Activated effector memory CD4-positive, alpha-beta T cell treated with Interleukin-2 at 50 U/mL for 16 hours (primary cell): Measurements from ENCODE around the gene HNRNPDL.
"Not testable (repeated sequence)": the region's sequence is repeated elsewhere in the genome, so short reads cannot be mapped to it uniquely, and the experiment has no call there.

Experiments
- DNase-seq: peaks from one replicate; pipeline ENCODE4 v3.0.0-alpha.2; 2020

HNRNPDL gene

GRCh38 chr4:82431831-82432230 is 1.6 kb upstream of the HNRNPDL start:
- no peak for DNase-seq

GRCh38 chr4:82430964-82431745 is 893 bp upstream of the HNRNPDL start:
- peak; percentile 43 for DNase-seq

- peak; percentile 73 for DNase-seq
These were observed 502 bp downstream of the HNRNPDL start for GRCh38 chr4:82429728-82430192.

- DNase-seq = peak; percentile 92
These were observed 1.1 kb downstream of the HNRNPDL start for GRCh38 chr4:82428969-82429727.

GRCh38 chr4:82428526-82428968 is 1.7 kb downstream of the HNRNPDL start:
- DNase-seq = no peak

- DNase-seq = no peak
These were observed 4.8 kb downstream of the HNRNPDL start for GRCh38 chr4:82425478-82425877.

GRCh38 chr4:82423245-82424054 is 6.8 kb downstream of the HNRNPDL start:
- no peak for DNase-seq

DNA sequence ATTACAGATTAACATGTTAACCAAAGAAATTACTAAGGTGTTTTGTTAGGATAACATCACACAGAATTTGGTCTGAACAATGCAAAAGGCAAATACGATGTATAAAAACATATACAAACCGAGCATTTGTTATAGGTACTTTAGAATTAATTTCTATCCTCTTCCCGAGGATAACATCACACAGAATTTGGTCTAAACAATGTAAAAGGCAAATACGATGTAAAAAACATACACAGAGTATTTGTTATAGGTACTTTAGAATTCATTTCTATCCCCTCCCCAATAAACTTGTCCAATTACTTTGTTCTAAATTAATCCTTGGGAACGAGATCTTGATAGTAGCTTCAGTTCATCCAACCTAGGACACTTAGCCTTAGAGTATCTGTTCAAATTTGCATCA is 7.6 kb downstream of the HNRNPDL start:
- DNase-seq = no peak

DNA sequence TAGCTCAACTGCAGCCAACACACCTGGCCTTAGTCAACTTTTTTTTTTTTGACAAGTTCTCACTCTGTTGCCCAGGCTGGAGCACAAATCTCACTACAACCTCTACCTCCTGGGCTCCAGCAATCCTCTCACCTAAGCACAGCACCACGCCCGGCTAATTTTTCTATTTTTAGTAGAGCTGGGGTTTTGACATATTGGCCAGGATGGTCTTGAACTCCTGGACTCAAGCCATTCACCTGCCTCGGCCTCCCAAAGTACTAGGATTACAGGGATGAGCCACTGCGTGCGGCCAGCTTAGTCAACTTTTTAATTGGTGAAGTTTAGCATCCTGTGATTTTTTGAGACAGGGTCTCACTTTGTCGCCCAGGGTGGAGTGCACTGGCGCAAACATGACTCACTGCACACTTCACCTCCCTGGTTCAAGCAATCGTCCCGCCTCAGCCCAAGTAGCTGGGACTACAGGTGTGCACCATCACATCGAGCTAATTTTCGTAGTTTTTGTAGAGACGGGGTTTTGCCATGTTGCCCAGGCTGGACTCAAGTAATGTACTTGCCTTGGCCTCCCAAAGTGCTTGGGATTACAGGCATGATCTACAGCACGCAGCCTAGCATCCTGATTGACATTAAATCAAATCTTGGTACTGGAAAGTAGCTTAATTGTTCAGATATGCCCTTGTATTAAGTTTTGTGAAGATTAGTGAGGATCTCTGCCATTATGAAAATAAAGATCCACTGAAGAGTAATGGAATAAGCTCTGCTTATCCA is 8.3 kb downstream of the HNRNPDL start:
- DNase-seq = no peak

DNA sequence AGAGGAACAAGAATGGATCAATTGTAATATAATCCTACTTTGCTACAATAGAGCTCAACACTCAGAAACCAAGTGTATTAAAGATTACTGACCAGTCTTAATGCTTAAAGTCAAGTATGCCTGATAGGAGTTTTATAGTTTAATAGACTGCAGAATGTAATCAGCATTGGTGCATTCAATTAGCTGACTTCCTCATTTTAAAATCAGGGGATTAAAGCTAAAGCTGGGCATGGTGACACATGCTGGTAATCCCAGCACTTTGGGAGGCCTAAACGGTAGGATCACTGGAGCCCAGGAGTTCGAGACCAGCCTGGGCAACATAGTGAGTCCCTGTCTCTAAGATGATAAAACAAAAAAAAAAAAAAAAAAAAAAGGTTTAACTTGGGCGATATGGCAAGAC is 10.8 kb downstream of the HNRNPDL start:
- no peak for DNase-seq

DNA sequence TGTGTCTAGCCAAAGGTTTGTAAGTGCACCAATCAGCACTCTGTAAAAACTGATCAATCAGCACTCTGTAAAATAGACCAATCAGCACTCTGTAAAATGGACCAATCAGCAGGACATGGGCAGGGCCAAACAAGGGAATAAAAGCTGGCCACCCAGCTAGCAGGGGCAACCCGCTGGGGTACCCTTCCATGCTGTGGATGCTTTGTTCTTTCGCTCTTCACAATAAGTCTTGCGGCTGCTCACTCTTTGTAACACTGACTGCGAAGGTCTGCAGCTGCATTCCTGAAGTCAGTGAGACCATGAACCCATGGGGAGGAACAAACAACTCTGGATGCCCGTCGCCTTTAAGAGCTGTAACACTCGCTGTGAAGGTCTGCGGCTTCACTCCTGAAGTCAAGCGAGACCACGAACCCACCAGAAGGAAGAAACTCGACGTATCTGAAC is 14.3 kb downstream of the HNRNPDL start:
- DNase-seq = no peak

DNA sequence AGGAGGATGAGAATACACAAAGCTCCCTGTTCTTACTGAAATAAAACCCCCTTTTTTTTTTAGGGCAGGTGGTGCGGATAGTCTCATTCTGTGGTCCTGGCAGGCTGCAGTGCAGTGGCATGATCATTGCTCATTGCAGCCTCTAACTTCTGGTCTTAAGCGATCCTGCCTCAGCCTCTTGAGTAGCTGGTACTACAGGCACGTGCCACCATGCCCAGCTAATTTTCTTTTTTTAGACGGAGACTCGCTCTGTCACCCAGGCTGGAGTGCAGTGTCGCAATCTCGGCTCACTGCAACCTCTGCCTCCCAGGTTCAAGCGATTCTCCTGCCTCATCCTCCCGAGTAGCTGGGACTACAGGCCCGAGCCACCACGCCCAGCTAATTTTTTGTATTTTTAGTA is 15.2 kb downstream of the HNRNPDL start:
- DNase-seq = not testable (repeated sequence)

DNA sequence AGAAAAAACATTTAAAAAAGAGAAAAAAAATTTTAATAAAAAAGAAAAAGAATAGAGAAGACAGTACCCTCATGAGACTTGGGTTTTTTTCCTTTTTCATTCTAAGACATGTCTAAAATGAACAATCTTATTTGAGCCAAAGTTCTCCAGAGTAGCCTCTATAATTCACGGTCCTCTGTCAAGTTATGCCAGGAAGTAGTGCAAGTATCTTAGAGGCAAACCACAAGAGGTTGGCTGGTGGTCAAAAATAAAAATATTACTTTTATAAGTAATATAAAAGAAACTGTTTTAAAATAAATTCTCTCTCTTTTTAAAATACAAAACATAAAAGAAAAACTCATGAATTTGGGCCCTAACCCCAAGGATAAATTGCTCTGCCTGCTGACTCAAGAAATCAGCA is 26.5 kb downstream of the HNRNPDL start:
- DNase-seq = no peak

GRCh38 chr4:82402196-82402775 is 28.0 kb downstream of the HNRNPDL start:
- no peak for DNase-seq

DNA sequence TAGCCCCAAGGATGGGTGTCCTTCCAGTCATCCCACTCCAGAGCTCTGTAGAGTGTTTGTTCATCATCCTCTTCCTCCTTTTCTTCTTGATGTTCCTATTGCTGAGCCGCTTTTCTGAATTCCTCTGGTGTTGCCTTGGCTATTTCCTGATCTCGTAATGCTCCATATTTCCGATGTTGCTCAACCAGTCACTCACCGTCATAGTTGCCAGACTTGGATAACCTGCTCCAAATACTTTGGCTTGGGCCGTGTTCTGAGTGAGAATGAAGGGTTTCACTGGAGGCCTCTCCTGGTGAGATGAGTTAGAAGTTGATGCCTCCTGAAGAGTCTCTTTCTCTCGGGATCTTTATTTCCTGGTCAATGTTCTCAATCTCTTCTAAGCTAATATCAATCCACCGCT is 28.7 kb downstream of the HNRNPDL start:
- DNase-seq = no peak

- DNase-seq = no peak
These were observed 32.0 kb downstream of the HNRNPDL start for GRCh38 chr4:82398263-82398662.

GRCh38 chr4:82397527-82397926 is 32.7 kb downstream of the HNRNPDL start:
- no peak for DNase-seq

- no peak for DNase-seq
These were observed 35.4 kb downstream of the HNRNPDL start for GRCh38 chr4:82394896-82395295.

GRCh38 chr4:82390061-82390460 is 40.2 kb downstream of the HNRNPDL start:
- not testable (repeated sequence) for DNase-seq

DNA sequence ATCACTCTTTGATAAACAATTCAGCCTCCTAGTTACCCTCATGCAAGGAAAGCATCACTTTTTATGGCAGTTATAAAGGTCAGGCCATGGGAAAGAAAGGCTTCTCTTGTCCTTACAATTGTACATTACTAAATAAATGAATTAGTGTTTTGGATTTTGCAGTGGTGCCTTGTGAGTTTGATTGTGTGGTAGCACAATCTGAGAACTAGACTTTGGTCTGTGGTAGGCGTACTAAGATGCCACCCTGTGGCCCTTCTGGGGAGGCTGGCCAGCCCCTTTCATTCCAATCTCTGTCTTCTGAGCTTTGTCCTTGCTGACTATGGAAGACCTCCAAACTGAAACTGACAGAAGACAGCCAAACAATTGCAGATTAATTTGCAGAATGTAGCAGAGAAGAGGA is 41.9 kb downstream of the HNRNPDL start:
- no peak for DNase-seq

DNA sequence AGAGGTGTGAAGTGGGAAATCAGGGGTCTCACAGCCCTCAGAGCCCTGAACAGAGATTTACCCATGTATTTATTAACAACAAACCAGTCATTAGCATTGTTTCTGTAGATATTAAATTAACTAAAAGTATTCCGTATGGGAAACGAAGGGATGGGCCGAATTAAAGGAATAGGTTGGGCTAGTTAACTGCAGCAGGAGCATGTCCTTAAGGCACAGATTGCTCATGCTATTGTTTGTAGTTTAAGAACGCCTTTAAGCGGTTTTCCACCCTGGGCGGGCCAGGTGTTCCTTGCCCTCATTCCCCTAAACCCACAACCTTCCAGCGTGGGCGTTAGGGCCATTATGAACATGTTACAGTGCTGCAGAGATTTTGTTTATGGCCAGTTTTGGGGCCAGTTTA is 44.0 kb downstream of the HNRNPDL start:
- not testable (repeated sequence) for DNase-seq

GRCh38 chr4:82382751-82383150 is 47.5 kb downstream of the HNRNPDL start:
- no peak for DNase-seq
